HepG2 (cell line): ENCODE results near the gene SLC38A9.

Source experiments
- CBFB ChIP-seq: sonication (generic); formaldehyde crosslinking; IDR thresholded peaks from 2 replicates; pipeline ENCODE4 v1.4.0; 2020; ENCODE audit warnings: missing genetic modification reagents
- CBX2 ChIP-seq, 2 experiments: fragments of 200-600 bp in 1 of 2; sonication (generic); formaldehyde crosslinking in 1 of 2; IDR thresholded peaks; 2 replicates each; pipeline versions ENCODE4 v1.7.0 to v1.8.1; 2018 to 2022; ENCODE audit warnings: low read depth in 2 of 2, low read length in 1 of 2, mild to moderate bottlenecking in 1 of 2, missing genetic modification reagents in 1 of 2
- CHD2 ChIP-seq: IDR thresholded peaks from 2 replicates; pipeline ENCODE4 v1.6.1; 2011; ENCODE audit warnings: low read depth, low read length, improper control_type of control experiment
- EZH2 ChIP-seq: conservative IDR thresholded peaks from 2 replicates; pipeline ENCODE4 v1.6.1; 2012; ENCODE audit warnings: mild to moderate bottlenecking, low read depth, low read length, moderate library complexity
- NFE2L1 ChIP-seq: sonication (generic); formaldehyde crosslinking; IDR thresholded peaks from 2 replicates; pipeline ENCODE4 v1.4.0; 2020; ENCODE audit warnings: missing genetic modification reagents, mild to moderate bottlenecking, borderline replicate concordance
- NFIC ChIP-seq: IDR thresholded peaks from 2 replicates; pipeline ENCODE4 v1.6.1; 2012; ENCODE audit warnings: mild to moderate bottlenecking, low read length, inconsistent platforms
- NFRKB ChIP-seq: fragments of 450-650 bp; IDR thresholded peaks from 2 replicates; pipeline ENCODE4 v1.6.1; 2017
- PITX1 ChIP-seq: sonication (generic); formaldehyde crosslinking; IDR thresholded peaks from 2 replicates; pipeline ENCODE4 v1.5.1; 2020; ENCODE audit warnings: mild to moderate bottlenecking, missing genetic modification reagents
- TAF15 ChIP-seq: fragments of 200-400 bp; formaldehyde crosslinking; IDR thresholded peaks from one replicate; pipeline ENCODE4 v1.6.1; 2018; ENCODE audit warnings: mild to moderate bottlenecking, low read depth, low read length; ENCODE audit not compliant: poor library complexity, severe bottlenecking
- ZFP36 ChIP-seq: fragments of 150-350 bp; IDR thresholded peaks from 2 replicates; pipeline ENCODE4 v1.6.1; 2018; ENCODE audit warnings: borderline replicate concordance, low read length, low read depth; ENCODE audit not compliant: partially characterized antibody
- ZNF577 ChIP-seq: sonication (generic); formaldehyde crosslinking; IDR thresholded peaks from 2 replicates; pipeline ENCODE4 v1.4.0; 2020; ENCODE audit warnings: mild to moderate bottlenecking, low read depth, missing genetic modification reagents, borderline replicate concordance
- TF ChIP-seq, protein P1 (sequence below): sonication (generic); formaldehyde crosslinking; IDR thresholded peaks from 2 replicates; pipeline ENCODE4 v1.8.1; 2023; ENCODE audit warnings: missing genetic modification reagents, inconsistent platforms, borderline replicate concordance

DNA sequence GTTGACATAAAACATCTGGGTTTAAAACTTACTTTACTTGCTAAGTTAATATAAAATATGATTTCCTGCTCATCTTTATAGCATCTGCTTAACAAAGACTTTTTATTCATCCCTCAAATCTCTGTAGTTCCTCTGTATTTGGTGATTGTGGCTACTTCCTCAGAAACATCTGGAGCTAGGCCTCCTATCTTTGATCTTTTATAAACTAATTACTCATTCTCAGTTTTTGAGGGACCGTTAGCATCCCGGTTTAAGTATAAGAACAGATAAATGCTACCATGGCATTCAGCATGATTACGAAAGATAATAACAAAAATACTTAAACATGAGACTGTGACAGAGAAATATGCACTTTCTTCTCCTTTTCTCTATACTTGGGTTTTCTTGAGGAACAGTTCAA, 85.3 kb downstream of the SLC38A9 start:
- TF ChIP-seq NFIC (no peak), NFRKB (no peak), NFE2L1 (CRISPR knock-in tag) (no peak), CHD2 (no peak), CBFB (no peak), ZNF577 (no peak), TAF15 (no peak), ZFP36 (no peak), CBX2 (IDR thresholded peaks at IDR 0.05; ENCODE audit: low read depth, low read length) (no peak), CBX2 (CRISPR knock-in tag; IDR thresholded peaks at IDR 0.05; ENCODE audit: low read depth) (no peak), EZH2 (no peak), PITX1 (no peak)
- TF ChIP-seq, protein P1, sequence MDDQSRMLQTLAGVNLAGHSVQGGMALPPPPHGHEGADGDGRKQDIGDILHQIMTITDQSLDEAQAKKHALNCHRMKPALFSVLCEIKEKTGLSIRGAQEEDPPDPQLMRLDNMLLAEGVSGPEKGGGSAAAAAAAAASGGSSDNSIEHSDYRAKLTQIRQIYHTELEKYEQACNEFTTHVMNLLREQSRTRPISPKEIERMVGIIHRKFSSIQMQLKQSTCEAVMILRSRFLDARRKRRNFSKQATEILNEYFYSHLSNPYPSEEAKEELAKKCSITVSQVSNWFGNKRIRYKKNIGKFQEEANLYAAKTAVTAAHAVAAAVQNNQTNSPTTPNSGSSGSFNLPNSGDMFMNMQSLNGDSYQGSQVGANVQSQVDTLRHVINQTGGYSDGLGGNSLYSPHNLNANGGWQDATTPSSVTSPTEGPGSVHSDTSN (CRISPR knock-in tag): no peak
